SK-N-SH treated with all-trans-retinoic acid at 6 μM for 48 hours (cell line): ENCODE measurements around the gene GRAMD4.

ENCODE experiments used
- ATAC-seq: fragments of 200-7000 bp; cut with Tn5 transposase; 3 replicates; pipeline ENCODE4 v1.9.1; 2020; ENCODE audit warnings: mild to moderate bottlenecking, moderate library complexity
- BACH2 ChIP-seq: fragments of 250-450 bp; sonication (Bioruptor Pico); IDR thresholded peaks from 2 replicates; pipeline ENCODE4 v1.9.0; 2021; ENCODE audit warnings: mild to moderate bottlenecking, borderline replicate concordance
- CREB5 ChIP-seq: fragments of 250-450 bp; sonication (Bioruptor Pico); IDR thresholded peaks from 2 replicates; pipeline ENCODE4 v1.5.1; 2020; ENCODE audit warnings: low read depth, mild to moderate bottlenecking, moderate library complexity
- CSDC2 ChIP-seq: fragments of 250-450 bp; sonication (Bioruptor Pico); IDR thresholded peaks from 2 replicates; pipeline ENCODE4 v1.5.0; 2020; ENCODE audit warnings: mild to moderate bottlenecking, moderate library complexity
- CSRNP3 ChIP-seq: fragments of 250-450 bp; sonication (Bioruptor Pico); IDR thresholded peaks from 2 replicates; pipeline ENCODE4 v1.5.1; 2021; ENCODE audit warnings: mild to moderate bottlenecking, moderate library complexity
- ESRRG ChIP-seq: fragments of 250-450 bp; sonication (Bioruptor Pico); IDR thresholded peaks from 2 replicates; pipeline ENCODE4 v1.6.1; 2021; ENCODE audit warnings: mild to moderate bottlenecking
- ISL1 ChIP-seq: fragments of 250-450 bp; sonication (Bioruptor Pico); IDR thresholded peaks from 2 replicates; pipeline ENCODE4 v2.1.2; 2022; ENCODE audit warnings: mild to moderate bottlenecking, moderate library complexity
- PATZ1 ChIP-seq: fragments of 250-450 bp; sonication (Bioruptor Pico); IDR thresholded peaks from 2 replicates; pipeline ENCODE4 v1.8.0; 2020; ENCODE audit warnings: mild to moderate bottlenecking, moderate library complexity, borderline replicate concordance
- POU6F1 ChIP-seq: fragments of 250-450 bp; sonication (Bioruptor Pico); IDR thresholded peaks from 2 replicates; pipeline ENCODE4 v1.8.0; 2021; ENCODE audit warnings: low read depth, mild to moderate bottlenecking, moderate library complexity, borderline replicate concordance
- PPARA ChIP-seq: fragments of 250-450 bp; sonication (Bioruptor Pico); IDR thresholded peaks from 2 replicates; pipeline ENCODE4 v1.5.0; 2020; ENCODE audit warnings: mild to moderate bottlenecking, borderline replicate concordance
- RARB ChIP-seq: fragments of 250-450 bp; sonication (Bioruptor Pico); IDR thresholded peaks from 2 replicates; pipeline ENCODE4 v1.8.0; 2021; ENCODE audit warnings: mild to moderate bottlenecking, moderate library complexity
- SNAI2 ChIP-seq: fragments of 250-450 bp; sonication (Bioruptor Pico); IDR thresholded peaks from 2 replicates; pipeline ENCODE4 v1.5.0; 2020; ENCODE audit warnings: mild to moderate bottlenecking, moderate library complexity
- TOX ChIP-seq: fragments of 250-450 bp; sonication (Bioruptor Pico); IDR thresholded peaks from 2 replicates; pipeline ENCODE4 v1.8.0; 2021; ENCODE audit warnings: mild to moderate bottlenecking, moderate library complexity, borderline replicate concordance
- TSHZ2 ChIP-seq: fragments of 250-450 bp; sonication (Bioruptor Pico); IDR thresholded peaks from 2 replicates; pipeline ENCODE4 v1.5.0; 2020; ENCODE audit warnings: mild to moderate bottlenecking, moderate library complexity
- ZC3H10 ChIP-seq: fragments of 250-450 bp; sonication (Bioruptor Pico); IDR thresholded peaks from 2 replicates; pipeline ENCODE4 v1.5.1; 2021; ENCODE audit warnings: mild to moderate bottlenecking, moderate library complexity
- ZFP3 ChIP-seq: fragments of 250-450 bp; sonication (Bioruptor Pico); IDR thresholded peaks from 2 replicates; pipeline ENCODE4 v1.5.0; 2020; ENCODE audit warnings: mild to moderate bottlenecking, moderate library complexity
- ZFP30 ChIP-seq: fragments of 450-650 bp; formaldehyde crosslinking; IDR thresholded peaks from 2 replicates; pipeline ENCODE4 v1.5.0; 2022; ENCODE audit warnings: mild to moderate bottlenecking, moderate library complexity
- ZNF565 ChIP-seq: fragments of 450-650 bp; formaldehyde crosslinking; conservative IDR thresholded peaks from 2 replicates; pipeline ENCODE4 v1.5.0; 2020; ENCODE audit warnings: low read depth, mild to moderate bottlenecking, moderate library complexity

Gene GRAMD4

GRCh38 chr22:46674367-46674781, 54.2 kb downstream of the GRAMD4 start:
- TF ChIP-seq PPARA (CRISPR knock-in tag) (no peak), RARB (CRISPR knock-in tag) (no peak), CSDC2 (CRISPR knock-in tag) (no peak)
- no peak for ATAC-seq

GRCh38 chr22:46674906-46675305, 54.7 kb downstream of the GRAMD4 start:
- TF ChIP-seq POU6F1 (no peak), ESRRG (CRISPR knock-in tag) (no peak)
- ATAC-seq, result no peak

- no peak for ATAC-seq
- TF ChIP-seq POU6F1 (no peak), RARB (CRISPR knock-in tag) (no peak), PATZ1 (CRISPR knock-in tag) (no peak), ZFP3 (no peak), CSDC2 (CRISPR knock-in tag) (no peak), ZNF565 (CRISPR knock-in tag) (no peak)
Observed at GRCh38 chr22:46675479-46675878, 55.3 kb downstream of the GRAMD4 start.

- TF ChIP-seq ZC3H10 (CRISPR knock-in tag), result no peak
- no peak for TF ChIP-seq SNAI2
- no peak for TF ChIP-seq BACH2 (CRISPR knock-in tag)
- TF ChIP-seq CREB5, result no peak
- no peak for TF ChIP-seq TOX (CRISPR knock-in tag)
- TF ChIP-seq TSHZ2 (CRISPR knock-in tag), result no peak
- no peak for TF ChIP-seq CSRNP3
- no peak for TF ChIP-seq ESRRG (CRISPR knock-in tag)
- no peak for TF ChIP-seq PATZ1 (CRISPR knock-in tag)
- TF ChIP-seq POU6F1, result no peak
- no peak for TF ChIP-seq ZFP30 (CRISPR knock-in tag)
- no peak for TF ChIP-seq PPARA (CRISPR knock-in tag)
- TF ChIP-seq ISL1 (CRISPR knock-in tag), result no peak
- no peak for TF ChIP-seq ZFP3
- no peak for ATAC-seq
Observed at GRCh38 chr22:46675938-46676337, 55.8 kb downstream of the GRAMD4 start.
